HEK293 (cell line): ENCODE data around the gene ARID1A.
A peak's percentile ranks its signal among the peaks of the same experiment; 100 is the strongest.

Source experiments
- CTCF ChIA-PET: fragments of 350-600 bp; formaldehyde crosslinking; extraction: SDS; loops from one replicate; lab custom pipeline; 2021; ENCODE audit warnings: antibody characterized with exemption; lab: Yijun Ruan, JAX
- POLR2A ChIA-PET: fragments of 300-600 bp; formaldehyde crosslinking; extraction: SDS; loops from one replicate; lab custom pipeline; 2020; ENCODE audit warnings: antibody characterized with exemption, inconsistent platforms; lab: Yijun Ruan, JAX
- H3K27ac ChIP-seq: fragments of 200-500 bp; sonication (Bioruptor generic); 2 replicates; pipeline ENCODE4 v1.5.1; 2014; ENCODE audit warnings: low read depth, low read length, control low read depth, inconsistent platforms; ENCODE audit errors: extremely low read depth
- H3K36me3 ChIP-seq, 2 experiments: fragments of 200-500 bp in 1 of 2; sonication (Bioruptor generic) in 1 of 2; 1 replicate in 1 of 2; 2 replicates in 1 of 2; pipeline ENCODE4 v1.5.1; 2014 to 2017; ENCODE audit warnings: inconsistent platforms in 2 of 2, low read length in 2 of 2; ENCODE audit not compliant: control insufficient read depth in 2 of 2, insufficient read depth in 1 of 2
- H3K4me1 ChIP-seq: fragments of 200-500 bp; sonication (Bioruptor generic); 2 replicates; pipeline ENCODE4 v1.5.1; 2014; ENCODE audit warnings: mild to moderate bottlenecking, low read length, inconsistent platforms; ENCODE audit not compliant: control insufficient read depth, insufficient read depth
- H3K4me3 ChIP-seq: 2 replicates; pipeline ENCODE4 v1.5.1; 2011; ENCODE audit warnings: low read depth, mild to moderate bottlenecking, control low read depth, low read length, moderate library complexity
- H3K9me3 ChIP-seq: fragments of 200-500 bp; sonication (Bioruptor generic); 2 replicates; pipeline ENCODE4 v1.5.1; 2014; ENCODE audit warnings: low read depth, low read length, inconsistent platforms; ENCODE audit not compliant: control insufficient read depth, insufficient read depth
- KLF1 ChIP-seq: fragments of 450-650 bp; formaldehyde crosslinking; IDR thresholded peaks from 2 replicates; pipeline ENCODE4 v1.5.1; 2016; ENCODE audit warnings: missing biosample characterization, missing genetic modification characterization
- PRDM1 ChIP-seq: fragments of 450-650 bp; formaldehyde crosslinking; IDR thresholded peaks from 2 replicates; pipeline ENCODE4; 2016; ENCODE audit warnings: missing biosample characterization, missing genetic modification characterization
- PRDM6 ChIP-seq: fragments of 450-650 bp; formaldehyde crosslinking; IDR thresholded peaks from 2 replicates; pipeline ENCODE4 v1.5.1; 2017; ENCODE audit warnings: missing biosample characterization, missing genetic modification characterization
- ZNF140 ChIP-seq: fragments of 450-650 bp; formaldehyde crosslinking; IDR thresholded peaks from 2 replicates; pipeline ENCODE4 v1.5.1; 2016; ENCODE audit warnings: missing biosample characterization, missing genetic modification characterization
- ZNF366 ChIP-seq: fragments of 450-650 bp; formaldehyde crosslinking; conservative IDR thresholded peaks from 2 replicates; pipeline ENCODE4 v1.5.1; 2016; ENCODE audit warnings: missing biosample characterization, missing genetic modification characterization
- ZNF513 ChIP-seq: fragments of 450-650 bp; IDR thresholded peaks from 2 replicates; pipeline ENCODE4 v1.5.1; 2018; ENCODE audit warnings: missing biosample characterization, missing genetic modification characterization
- ZNF600 ChIP-seq: fragments of 450-650 bp; formaldehyde crosslinking; IDR thresholded peaks from 2 replicates; pipeline ENCODE4 v1.5.1; 2016; ENCODE audit warnings: missing biosample characterization, missing genetic modification characterization
- ZNF791 ChIP-seq: fragments of 450-650 bp; formaldehyde crosslinking; IDR thresholded peaks from 2 replicates; pipeline ENCODE4 v1.5.1; 2016; ENCODE audit warnings: missing biosample characterization, missing genetic modification characterization
- ZSCAN16 ChIP-seq: fragments of 450-650 bp; formaldehyde crosslinking; IDR thresholded peaks from 2 replicates; pipeline ENCODE4 v1.5.1; 2016; ENCODE audit warnings: missing biosample characterization, missing genetic modification characterization
- TF ChIP-seq, protein P1 (sequence below): fragments of 450-650 bp; formaldehyde crosslinking; IDR thresholded peaks from 2 replicates; pipeline ENCODE4 v1.5.1; 2017; ENCODE audit warnings: missing biosample characterization, missing genetic modification characterization
- TF ChIP-seq, protein P2 (sequence below): fragments of 450-650 bp; formaldehyde crosslinking; IDR thresholded peaks from 2 replicates; pipeline ENCODE4 v1.5.1; 2017; ENCODE audit warnings: missing biosample characterization, missing genetic modification characterization

Gene ARID1A

DNA sequence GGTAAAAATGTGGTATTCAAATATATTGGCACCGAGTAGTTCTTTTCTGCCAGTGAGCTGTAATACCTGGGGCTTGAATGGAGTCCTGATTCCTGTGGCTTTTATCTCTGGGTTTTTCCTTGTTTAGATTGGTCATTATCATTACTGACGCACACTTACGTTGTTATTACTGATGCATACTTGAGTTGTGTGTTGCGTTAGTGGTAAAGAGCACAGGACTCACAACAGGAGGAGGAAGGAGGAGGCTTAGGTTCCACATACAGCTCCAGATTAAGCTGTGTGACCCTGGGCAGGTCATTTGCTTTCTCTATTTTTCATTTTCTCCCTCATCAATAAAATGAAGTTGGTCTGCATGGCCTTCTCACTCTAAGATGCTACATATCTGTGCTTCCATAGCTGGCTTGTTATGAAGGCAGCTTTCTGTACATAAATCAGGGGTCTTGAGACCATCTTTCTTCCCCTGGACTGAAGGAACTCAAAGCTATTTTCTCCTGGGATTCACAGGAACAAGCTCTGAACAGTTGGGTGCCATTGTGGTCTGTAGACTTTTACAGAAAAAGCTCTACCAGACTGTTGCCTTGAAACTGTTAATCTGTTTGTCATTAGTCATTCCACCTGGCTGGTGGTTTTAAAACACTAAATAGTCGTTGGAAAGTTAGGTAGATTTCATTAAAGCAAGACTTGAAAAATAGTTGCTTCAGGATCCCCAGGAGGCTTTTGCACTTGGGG is 5.6 kb downstream of the ARID1A start:
- H3K9me3 ChIP-seq: no peaks in the 10 kb centered on the region
- POLR2A ChIA-PET: interaction anchor here (0.5 to 1.5 kb wide), 5 partner anchors 8 to 88 kb away, joined by 3 to 4 read pairs (median 4); no protein-coding TSS in a partner anchor
- TF ChIP-seq ZSCAN16 (no peak), PRDM6 (tag by site-specific recombination) (peak; percentile 41), ZNF366 (no peak), ZNF791 (no peak)
- TF ChIP-seq, protein P1, sequence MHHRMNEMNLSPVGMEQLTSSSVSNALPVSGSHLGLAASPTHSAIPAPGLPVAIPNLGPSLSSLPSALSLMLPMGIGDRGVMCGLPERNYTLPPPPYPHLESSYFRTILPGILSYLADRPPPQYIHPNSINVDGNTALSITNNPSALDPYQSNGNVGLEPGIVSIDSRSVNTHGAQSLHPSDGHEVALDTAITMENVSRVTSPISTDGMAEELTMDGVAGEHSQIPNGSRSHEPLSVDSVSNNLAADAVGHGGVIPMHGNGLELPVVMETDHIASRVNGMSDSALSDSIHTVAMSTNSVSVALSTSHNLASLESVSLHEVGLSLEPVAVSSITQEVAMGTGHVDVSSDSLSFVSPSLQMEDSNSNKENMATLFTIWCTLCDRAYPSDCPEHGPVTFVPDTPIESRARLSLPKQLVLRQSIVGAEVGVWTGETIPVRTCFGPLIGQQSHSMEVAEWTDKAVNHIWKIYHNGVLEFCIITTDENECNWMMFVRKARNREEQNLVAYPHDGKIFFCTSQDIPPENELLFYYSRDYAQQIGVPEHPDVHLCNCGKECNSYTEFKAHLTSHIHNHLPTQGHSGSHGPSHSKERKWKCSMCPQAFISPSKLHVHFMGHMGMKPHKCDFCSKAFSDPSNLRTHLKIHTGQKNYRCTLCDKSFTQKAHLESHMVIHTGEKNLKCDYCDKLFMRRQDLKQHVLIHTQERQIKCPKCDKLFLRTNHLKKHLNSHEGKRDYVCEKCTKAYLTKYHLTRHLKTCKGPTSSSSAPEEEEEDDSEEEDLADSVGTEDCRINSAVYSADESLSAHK (tag by site-specific recombination): peak; percentile 98
- TF ChIP-seq, protein P2, sequence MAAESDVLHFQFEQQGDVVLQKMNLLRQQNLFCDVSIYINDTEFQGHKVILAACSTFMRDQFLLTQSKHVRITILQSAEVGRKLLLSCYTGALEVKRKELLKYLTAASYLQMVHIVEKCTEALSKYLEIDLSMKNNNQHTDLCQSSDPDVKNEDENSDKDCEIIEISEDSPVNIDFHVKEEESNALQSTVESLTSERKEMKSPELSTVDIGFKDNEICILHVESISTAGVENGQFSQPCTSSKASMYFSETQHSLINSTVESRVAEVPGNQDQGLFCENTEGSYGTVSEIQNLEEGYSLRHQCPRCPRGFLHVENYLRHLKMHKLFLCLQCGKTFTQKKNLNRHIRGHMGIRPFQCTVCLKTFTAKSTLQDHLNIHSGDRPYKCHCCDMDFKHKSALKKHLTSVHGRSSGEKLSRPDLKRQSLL (tag by site-specific recombination): no peak
- TF ChIP-seq, all 188 proteins: peak for 2
- H3K4me1 ChIP-seq: peaks cover 45% of the 10 kb centered on the region
- no peak overlapping the region for H3K4me3 ChIP-seq
- H3K36me3 ChIP-seq: peaks cover 0 to 21% of the 10 kb centered on the region in 2 experiments; a peak in 1 of 3 replicates
- no peak overlapping the region for H3K27ac ChIP-seq
- CTCF ChIA-PET: interaction anchor here (1.3 to 2.6 kb wide), 3 partner anchors 24 to 99 kb away, joined by 5 to 9 read pairs (median 5); no protein-coding TSS in a partner anchor

GRCh38 chr1:26701995-26702679 is 6.3 kb downstream of the ARID1A start:
- CTCF ChIA-PET: interaction anchor here (0.7 to 2.6 kb wide), 3 partner anchors 96 to 160 kb away, joined by 3 to 9 read pairs (median 4); no protein-coding TSS in a partner anchor

GRCh38 chr1:26702680-26703038 is 6.8 kb downstream of the ARID1A start:
- no peak overlapping the region for H3K27ac ChIP-seq
- CTCF ChIA-PET: interaction anchor here (0.7 to 2.6 kb wide), 3 partner anchors 97 to 160 kb away, joined by 3 to 9 read pairs (median 4); no protein-coding TSS in a partner anchor

More at GRCh38 chr1:26701995-26702679, 6.3 kb downstream of the ARID1A start:
- peaks cover 49% of the 10 kb centered on the region for H3K4me1 ChIP-seq
- H3K9me3 ChIP-seq: no peaks in the 10 kb centered on the region
- TF ChIP-seq ZNF600 (tag by site-specific recombination) (0 out of 2 replicates have a peak, but pooled peaks have one; percentile 10), ZNF140 (tag by site-specific recombination) (no peak), KLF1 (no peak)
- TF ChIP-seq, all 188 proteins: peak for 1
- Histone ChIP-seq H3K4me3 (no peak overlapping the region), H3K36me3 (peaks cover 0 to 21% of the 10 kb centered on the region in 2 experiments; a peak in 2 of 3 replicates), H3K27ac (no peak overlapping the region)
- POLR2A ChIA-PET: interaction anchor here (0.8 to 1.5 kb wide), 3 partner anchors 9 to 87 kb away, joined by 3 to 4 read pairs (median 4); no protein-coding TSS in a partner anchor

More at GRCh38 chr1:26702680-26703038, 6.8 kb downstream of the ARID1A start:
- no peak overlapping the region for H3K4me3 ChIP-seq
- H3K4me1 ChIP-seq: peaks cover 49% of the 10 kb centered on the region
- no peaks in the 10 kb centered on the region for H3K9me3 ChIP-seq
- H3K36me3 ChIP-seq: peaks cover 0 to 21% of the 10 kb centered on the region in 2 experiments; a peak in 2 of 3 replicates
- TF ChIP-seq ZNF513 (tag by site-specific recombination) (no peak), PRDM1 (tag by site-specific recombination) (peak; percentile 68)
- POLR2A ChIA-PET: interaction anchor here (1.1 to 1.4 kb wide), 2 partner anchors 10 to 87 kb away, joined by 3 to 4 read pairs; no protein-coding TSS in a partner anchor
